Activated CD4-positive, alpha-beta T cell treated with anti-CD3 and anti-CD28 coated beads, Interleukin-2, amount 10 ng/mL, durations not matched to agents 24 days and 14 days (primary cell): ENCODE data around the gene SERPINB11. TPM values are rescaled to one million over a fixed set of nuclear protein-coding genes. Genes with fewer than 3 reads are reported as not detected.
"Not testable (repeated sequence)": the region's sequence is repeated elsewhere in the genome, so short reads cannot be mapped to it uniquely, and the experiment has no call there.

Experiments used
- DNase-seq: peaks from one replicate; pipeline ENCODE4 v3.0.0; 2022
- H3K27ac Mint-ChIP-seq: one replicate; pipeline ENCODE4 v1.8.0; 2022; ENCODE audit warnings: mild to moderate bottlenecking, mixed read lengths
- H3K27me3 Mint-ChIP-seq: one replicate; pipeline ENCODE4 v1.8.0; 2022; ENCODE audit warnings: mixed read lengths
- H3K36me3 Mint-ChIP-seq: one replicate; pipeline ENCODE4 v1.8.0; 2022; ENCODE audit warnings: low read depth, mild to moderate bottlenecking, mixed read lengths
- H3K4me1 Mint-ChIP-seq: one replicate; pipeline ENCODE4 v1.8.0; 2021; ENCODE audit warnings: mixed read lengths
- H3K4me3 Mint-ChIP-seq: one replicate; pipeline ENCODE4 v1.8.0; 2022; ENCODE audit warnings: mild to moderate bottlenecking, moderate library complexity, mixed read lengths
- H3K9me3 Mint-ChIP-seq: one replicate; pipeline ENCODE4 v1.8.0; 2021; ENCODE audit warnings: mixed read lengths
- intact Hi-C: fragments of 100-400 bp; cut with micrococcal nuclease; formaldehyde crosslinking; loops from one replicate; pipeline ENCODE4 v1.15.1; 2023
- total RNA-seq: library from RNA; stranded (reverse); gene quantifications from 2 replicates; pipeline ENCODE4 v1.2.3, GENCODE V29; 2022

Gene SERPINB11, protein sequence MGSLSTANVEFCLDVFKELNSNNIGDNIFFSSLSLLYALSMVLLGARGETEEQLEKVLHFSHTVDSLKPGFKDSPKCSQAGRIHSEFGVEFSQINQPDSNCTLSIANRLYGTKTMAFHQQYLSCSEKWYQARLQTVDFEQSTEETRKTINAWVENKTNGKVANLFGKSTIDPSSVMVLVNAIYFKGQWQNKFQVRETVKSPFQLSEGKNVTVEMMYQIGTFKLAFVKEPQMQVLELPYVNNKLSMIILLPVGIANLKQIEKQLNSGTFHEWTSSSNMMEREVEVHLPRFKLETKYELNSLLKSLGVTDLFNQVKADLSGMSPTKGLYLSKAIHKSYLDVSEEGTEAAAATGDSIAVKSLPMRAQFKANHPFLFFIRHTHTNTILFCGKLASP
- total RNA-seq: not detected in 2 replicates

GRCh38 chr18:63702660-63703059, at the start of gene SERPINB11:
SERPINB11 (plus strand) TSS chr18:63702960; CDS start chr18:63710194, 7,234 bp downstream.
- intact Hi-C loops: no loop called here
- no peaks in the 10 kb centered on the region for H3K9me3 Mint-ChIP-seq
- no peaks in the 10 kb centered on the region for H3K36me3 Mint-ChIP-seq
- no peak within 1 kb of the TSS for H3K27ac Mint-ChIP-seq
- H3K4me3 Mint-ChIP-seq: no peak within 1 kb of the TSS
- H3K27me3 Mint-ChIP-seq: peaks cover 1% of the 10 kb centered on the region
- no peaks in the 10 kb centered on the region for H3K4me1 Mint-ChIP-seq
- no peak for DNase-seq

- H3K4me1 Mint-ChIP-seq: not testable (repeated sequence)
These were observed 43.8 kb upstream of the SERPINB11 start for GRCh38 chr18:63658920-63659319.

GRCh38 chr18:63661750-63662149, 41.0 kb upstream of the SERPINB11 start, which contains the start of gene SERPINB3:
SERPINB3 (minus strand) TSS chr18:63661893; CDS start chr18:63661216, 677 bp downstream.
- H3K36me3 Mint-ChIP-seq, DNase-seq, H3K27me3 Mint-ChIP-seq, intact Hi-C loops, H3K4me1 Mint-ChIP-seq, H3K27ac Mint-ChIP-seq, H3K4me3 Mint-ChIP-seq, H3K9me3 Mint-ChIP-seq: not testable (repeated sequence)

More at GRCh38 chr18:63658920-63659319, 43.8 kb upstream of the SERPINB11 start:
- DNase-seq, H3K9me3 Mint-ChIP-seq, H3K4me3 Mint-ChIP-seq, intact Hi-C loops, H3K27ac Mint-ChIP-seq, H3K36me3 Mint-ChIP-seq, H3K27me3 Mint-ChIP-seq: not testable (repeated sequence)

DNA sequence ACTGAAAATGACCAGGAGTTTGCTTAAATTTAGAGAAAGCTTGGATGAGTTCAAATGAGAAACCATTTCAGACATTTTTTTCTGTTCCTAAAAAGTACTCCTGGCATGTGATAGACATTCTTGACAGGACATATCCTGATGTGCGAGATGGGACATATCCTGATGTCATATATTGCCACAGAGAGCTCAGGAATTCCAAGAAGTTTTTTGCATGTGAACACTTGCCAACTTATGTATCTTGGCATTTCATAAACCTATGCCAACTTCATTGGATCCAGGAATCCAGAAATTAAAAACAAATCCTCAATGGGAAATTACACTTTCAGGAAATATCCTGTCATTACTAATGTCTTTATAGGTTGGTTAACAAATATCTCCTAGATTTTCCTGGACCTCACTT, 38.2 kb upstream of the SERPINB11 start:
- Mint-ChIP-seq H3K9me3 (no peaks in the 10 kb centered on the region), H3K36me3 (no peaks in the 10 kb centered on the region), H3K27me3 (no peaks in the 10 kb centered on the region), H3K4me3 (no peak overlapping the region), H3K4me1 (no peaks in the 10 kb centered on the region), H3K27ac (no peak overlapping the region)
- DNase-seq: no peak
- intact Hi-C loops: no loop called here

DNA sequence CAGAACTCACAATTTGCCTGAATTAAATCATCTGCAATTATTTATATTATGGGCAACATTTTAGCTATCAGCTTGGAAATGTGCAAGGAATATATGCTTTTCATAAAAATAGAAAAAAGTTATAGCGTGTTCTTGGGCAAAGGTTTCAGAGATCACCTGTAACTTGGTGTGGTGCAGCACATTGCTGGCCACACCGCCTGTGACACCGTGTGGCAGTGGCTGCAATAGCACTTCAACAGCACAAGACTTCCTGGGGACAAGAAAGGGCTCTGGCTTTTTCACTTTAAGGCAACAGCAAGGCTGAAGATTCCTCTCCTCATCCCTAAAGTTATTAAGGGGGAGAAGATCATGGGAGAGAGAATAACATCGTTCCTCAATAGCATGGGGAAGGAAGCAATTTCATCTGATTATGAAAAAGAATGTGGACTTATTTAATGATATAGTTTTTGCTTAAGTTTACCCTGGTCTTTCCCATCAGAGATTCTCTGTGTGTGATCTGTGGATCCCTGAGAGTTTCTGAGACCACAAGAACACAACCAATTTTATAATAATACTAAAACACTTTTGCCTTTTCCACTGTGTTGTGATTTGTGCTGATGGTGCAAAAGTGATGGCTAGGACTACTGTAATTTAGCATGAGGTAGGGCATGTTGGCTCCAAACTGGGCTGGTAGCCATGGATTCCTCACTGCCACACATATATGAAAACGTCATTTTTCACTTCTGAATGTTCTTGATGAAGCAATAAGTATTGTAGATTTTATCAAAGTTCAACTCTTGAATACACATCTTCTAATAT, 26.0 kb upstream of the SERPINB11 start:
- no peaks in the 10 kb centered on the region for H3K36me3 Mint-ChIP-seq
- no peaks in the 10 kb centered on the region for H3K4me1 Mint-ChIP-seq
- H3K9me3 Mint-ChIP-seq: no peaks in the 10 kb centered on the region
- no peak overlapping the region for H3K27ac Mint-ChIP-seq
- H3K4me3 Mint-ChIP-seq: no peak overlapping the region
- H3K27me3 Mint-ChIP-seq: peaks cover 3% of the 10 kb centered on the region
- DNase-seq: no peak
- intact Hi-C loops: no loop called here

- no peak overlapping the region for H3K4me3 Mint-ChIP-seq
- H3K27me3 Mint-ChIP-seq: peaks cover 3% of the 10 kb centered on the region
- no peaks in the 10 kb centered on the region for H3K9me3 Mint-ChIP-seq
- no peaks in the 10 kb centered on the region for H3K4me1 Mint-ChIP-seq
- H3K36me3 Mint-ChIP-seq: no peaks in the 10 kb centered on the region
- peak; percentile 13 for DNase-seq
- no peak overlapping the region for H3K27ac Mint-ChIP-seq
- intact Hi-C loops: no loop called here
These were observed 25.1 kb upstream of the SERPINB11 start for GRCh38 chr18:63677500-63678225.

DNA sequence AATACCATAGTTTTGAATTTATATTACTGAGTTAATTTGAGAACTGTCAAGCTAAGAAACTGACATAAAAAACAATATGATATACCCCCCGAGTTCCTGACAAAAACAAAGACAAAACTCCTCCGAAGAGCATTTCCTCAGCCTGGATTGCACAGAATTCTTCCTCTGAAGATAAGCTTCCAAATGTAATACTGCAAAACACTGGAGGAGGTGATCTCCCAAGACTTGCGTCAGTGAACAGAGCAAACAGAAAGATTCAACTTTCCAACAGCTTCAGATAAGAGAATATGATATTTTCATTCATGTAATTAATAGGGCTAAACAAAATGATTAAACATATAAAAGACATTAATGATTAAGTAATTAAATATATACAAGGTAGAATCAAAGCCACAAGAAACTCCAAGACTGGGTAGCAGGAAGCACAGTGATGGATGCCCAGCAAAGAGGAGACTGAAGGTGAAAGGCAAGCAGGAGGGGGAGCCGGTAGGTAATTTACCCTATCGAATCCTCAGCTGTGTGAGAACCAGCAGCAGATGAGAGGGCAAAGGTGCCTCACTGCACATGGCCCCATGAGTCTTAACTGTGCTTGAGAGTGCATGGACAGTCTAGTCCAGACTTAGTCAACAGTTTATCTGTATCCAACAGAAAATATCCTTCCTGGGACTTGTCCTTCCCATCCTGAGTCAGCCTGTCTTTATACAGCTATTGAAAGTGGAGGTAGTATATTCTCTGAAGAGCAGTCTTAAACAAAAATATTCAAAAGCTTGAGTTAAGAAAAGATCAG, 22.7 kb upstream of the SERPINB11 start:
- no peak for DNase-seq
- intact Hi-C loops: no loop called here
- H3K27ac Mint-ChIP-seq: no peak overlapping the region
- no peaks in the 10 kb centered on the region for H3K4me1 Mint-ChIP-seq
- no peaks in the 10 kb centered on the region for H3K36me3 Mint-ChIP-seq
- H3K4me3 Mint-ChIP-seq: no peak overlapping the region
- peaks cover 3% of the 10 kb centered on the region for H3K27me3 Mint-ChIP-seq
- no peaks in the 10 kb centered on the region for H3K9me3 Mint-ChIP-seq

DNA sequence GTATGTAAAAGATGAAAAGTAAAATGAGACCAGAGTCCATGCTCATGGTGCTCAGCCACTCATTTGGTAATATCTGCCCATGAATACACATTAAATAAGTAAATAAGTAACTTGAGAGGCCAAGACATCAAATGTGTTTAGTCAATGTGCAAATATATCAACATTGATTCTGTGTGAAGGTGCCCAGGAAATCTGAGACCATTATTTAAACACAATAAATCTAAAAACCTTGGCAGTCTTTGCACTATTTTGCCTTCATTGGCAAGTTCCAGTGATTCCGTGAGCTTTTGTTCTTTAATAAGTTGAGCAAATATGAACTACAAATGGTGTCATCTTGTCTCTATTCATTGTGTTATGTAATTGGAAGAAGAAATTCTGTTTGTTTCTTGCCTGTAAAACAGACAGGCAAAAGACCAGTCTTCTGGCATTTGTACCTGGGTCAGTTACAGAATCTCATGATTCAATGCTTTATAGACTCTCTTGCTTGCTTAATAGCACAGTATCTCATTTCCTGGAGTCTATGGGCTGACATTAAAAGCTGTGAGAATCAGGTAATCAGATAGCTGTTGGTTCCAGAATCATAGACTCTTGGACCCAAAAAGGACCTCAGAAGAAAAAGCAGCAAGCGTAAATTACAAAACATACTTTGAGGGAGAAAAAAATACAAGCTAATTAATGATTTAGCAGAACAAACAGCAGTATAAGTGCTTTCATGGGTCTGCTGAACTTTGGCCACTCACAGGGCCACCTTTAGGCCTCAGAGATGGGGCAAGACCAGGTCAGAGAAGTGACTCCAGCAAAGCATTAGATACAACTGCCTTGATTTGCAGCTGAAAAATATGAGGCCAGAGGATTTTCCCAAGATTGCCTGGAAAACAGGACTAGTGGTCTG, 21.1 kb upstream of the SERPINB11 start:
- no peaks in the 10 kb centered on the region for H3K9me3 Mint-ChIP-seq
- no peaks in the 10 kb centered on the region for H3K4me1 Mint-ChIP-seq
- H3K27ac Mint-ChIP-seq: no peak overlapping the region
- H3K27me3 Mint-ChIP-seq: peaks cover 3% of the 10 kb centered on the region
- no peak overlapping the region for H3K4me3 Mint-ChIP-seq
- DNase-seq: no peak
- intact Hi-C loops: no loop called here
- H3K36me3 Mint-ChIP-seq: no peaks in the 10 kb centered on the region

DNA sequence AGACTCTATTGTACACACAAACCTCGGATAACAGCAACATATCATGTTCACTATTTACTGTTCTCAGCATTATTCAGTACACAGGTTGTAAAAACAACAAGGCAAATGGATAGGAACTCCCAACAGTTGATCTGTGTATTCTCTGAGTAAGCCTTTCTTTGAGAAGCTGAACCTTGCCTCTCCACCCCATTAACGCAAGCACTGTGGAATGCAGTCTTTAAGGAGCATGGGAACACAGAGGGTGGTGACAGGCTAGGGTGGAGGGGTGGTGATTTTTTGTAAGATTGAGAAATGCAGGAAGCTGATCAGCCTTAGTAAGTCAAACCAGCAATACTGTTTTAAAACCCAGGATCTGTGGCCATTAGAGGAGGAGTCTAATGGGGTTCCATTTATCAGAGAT, 19.6 kb upstream of the SERPINB11 start:
- intact Hi-C loops: no loop called here
- no peaks in the 10 kb centered on the region for H3K27me3 Mint-ChIP-seq
- no peaks in the 10 kb centered on the region for H3K36me3 Mint-ChIP-seq

DNA sequence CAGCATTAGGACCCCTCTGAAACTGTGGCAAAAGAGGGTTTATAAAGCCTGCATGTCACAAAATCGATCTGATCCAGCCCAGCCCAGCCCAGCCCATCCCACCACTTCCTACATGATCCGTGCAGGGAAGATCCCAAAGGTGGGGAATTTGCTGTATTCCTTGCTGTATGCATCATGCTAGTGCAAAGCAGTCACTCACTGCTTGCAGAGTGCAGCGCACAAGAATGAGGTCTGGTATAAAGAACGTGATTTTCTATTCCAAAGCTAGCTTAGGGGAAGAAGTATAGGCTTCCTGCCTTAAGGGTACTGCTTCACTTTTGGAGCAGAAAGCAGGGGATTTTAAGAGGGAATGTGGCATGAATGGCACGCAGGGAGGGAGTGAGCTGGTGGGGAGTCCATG, 18.9 kb upstream of the SERPINB11 start:
- Mint-ChIP-seq H3K27ac (no peak overlapping the region), H3K27me3 (no peaks in the 10 kb centered on the region), H3K4me1 (no peaks in the 10 kb centered on the region), H3K36me3 (no peaks in the 10 kb centered on the region), H3K9me3 (no peaks in the 10 kb centered on the region), H3K4me3 (no peak overlapping the region)
- DNase-seq: no peak
- intact Hi-C loops: no loop called here

More for the DNA sequence above, 19.6 kb upstream of the SERPINB11 start:
- no peaks in the 10 kb centered on the region for H3K9me3 Mint-ChIP-seq
- H3K4me1 Mint-ChIP-seq: no peaks in the 10 kb centered on the region
- H3K4me3 Mint-ChIP-seq: no peak overlapping the region
- DNase-seq: no peak
- no peak overlapping the region for H3K27ac Mint-ChIP-seq

- Mint-ChIP-seq H3K9me3 (no peaks in the 10 kb centered on the region), H3K36me3 (no peaks in the 10 kb centered on the region), H3K4me1 (no peaks in the 10 kb centered on the region), H3K27me3 (no peaks in the 10 kb centered on the region), H3K27ac (no peak overlapping the region), H3K4me3 (no peak overlapping the region)
- no peak for DNase-seq
- intact Hi-C loops: no loop called here
These were observed 18.0 kb upstream of the SERPINB11 start for GRCh38 chr18:63684718-63685117.

GRCh38 chr18:63686871-63687270, 15.9 kb upstream of the SERPINB11 start:
- H3K36me3 Mint-ChIP-seq: no peaks in the 10 kb centered on the region
- intact Hi-C loops: no loop called here

More at GRCh38 chr18:63686871-63687270, 15.9 kb upstream of the SERPINB11 start:
- DNase-seq: no peak
- H3K27me3 Mint-ChIP-seq: no peaks in the 10 kb centered on the region
- H3K4me1 Mint-ChIP-seq: no peaks in the 10 kb centered on the region
- no peaks in the 10 kb centered on the region for H3K9me3 Mint-ChIP-seq
- no peak overlapping the region for H3K27ac Mint-ChIP-seq
- H3K4me3 Mint-ChIP-seq: no peak overlapping the region
